ENCODE data around the gene PELI1.

PELI1 gene

DNA sequence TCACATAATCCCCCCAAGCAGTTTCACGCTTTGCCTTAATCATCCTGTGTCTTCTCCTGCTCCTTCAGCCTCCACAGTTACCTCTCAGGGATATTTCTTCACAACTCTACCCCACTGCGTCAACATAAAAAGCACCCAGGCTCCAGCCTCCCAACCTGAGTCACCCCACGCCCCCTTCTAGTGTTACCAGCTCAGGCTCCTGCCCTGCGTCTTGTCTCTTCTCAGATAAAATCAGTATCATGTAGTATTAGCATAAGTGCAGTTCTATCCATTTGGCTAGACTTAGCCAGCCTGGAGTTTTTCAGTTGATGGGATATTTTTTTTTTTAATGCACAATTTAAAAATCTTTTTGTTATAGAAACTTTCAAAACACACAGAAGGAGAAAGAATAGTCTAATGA is 9.6 kb upstream of the PELI1 start:
- H3K36me3 ChIP-seq (ENCODE audit: control insufficient read depth in 4 of 4, insufficient read depth in 4 of 4, low read length in 3 of 4), result no peaks in the 10 kb centered on the region
- ChIA-PET CTCF (no interaction called here), POLR2A (no interaction called here)
- no peak for DNase-seq
- H3K27me3 ChIP-seq (replicated peaks in 2 of 5; ENCODE audit: control insufficient read depth in 4 of 5, insufficient read depth in 5 of 5, low read length in 4 of 5), result no peaks in the 10 kb centered on the region
- H3K4me1 ChIP-seq (ENCODE audit: control extremely low read depth in 1 of 4, control insufficient read depth in 4 of 4, insufficient read depth in 4 of 4, low read length in 3 of 4), result no peaks in the 10 kb centered on the region
- H3K9me3 ChIP-seq (ENCODE audit: control extremely low read depth in 1 of 5, control insufficient read depth in 4 of 5, insufficient read depth in 2 of 5, low read depth in 1 of 5, low read length in 4 of 5), result no peaks in the 10 kb centered on the region
- H3K4me3 ChIP-seq (ENCODE audit: control insufficient read depth in 1 of 7, extremely low read depth in 1 of 7, insufficient read depth in 4 of 7, low read depth in 2 of 7, low read length in 6 of 7), result no peak overlapping the region
- no peak overlapping the region for H3K27ac ChIP-seq (ENCODE audit: insufficient read depth in 1 of 2, low read depth in 1 of 2, low read length in 2 of 2, poor library complexity in 1 of 2, severe bottlenecking in 2 of 2)
- 90% methylated on average over 3 of the region's 4 CpGs for WGBS (ENCODE audit: insufficient coverage)

DNA sequence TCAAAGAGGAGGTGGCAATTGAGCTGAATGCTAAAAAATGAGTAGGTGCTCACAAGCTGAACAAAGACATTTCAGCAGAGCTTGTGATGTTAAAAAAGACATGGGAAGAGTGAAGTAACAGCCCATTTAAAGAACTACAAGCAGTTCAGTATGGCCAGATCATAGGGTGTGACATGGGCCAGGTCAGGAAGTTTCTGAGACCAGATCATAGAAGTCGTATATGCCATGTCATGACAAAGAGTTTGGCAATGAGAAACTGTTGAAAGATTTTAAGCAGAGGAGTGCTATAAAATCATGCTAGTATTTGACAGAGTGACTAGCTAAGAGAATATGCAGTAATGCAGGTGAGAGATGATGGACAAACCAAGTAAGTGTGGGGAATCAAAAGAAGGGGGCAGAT is 7.3 kb upstream of the PELI1 start:
- no peak for DNase-seq
- 60% methylated on average over 1 of the region's 1 CpG for WGBS (ENCODE audit: insufficient coverage)
- H3K27me3 ChIP-seq (replicated peaks in 2 of 5; ENCODE audit: control insufficient read depth in 4 of 5, insufficient read depth in 5 of 5, low read length in 4 of 5), result no peaks in the 10 kb centered on the region
- H3K9me3 ChIP-seq (ENCODE audit: control extremely low read depth in 1 of 5, control insufficient read depth in 4 of 5, insufficient read depth in 2 of 5, low read depth in 1 of 5, low read length in 4 of 5), result no peaks in the 10 kb centered on the region
- no peak overlapping the region for H3K27ac ChIP-seq (ENCODE audit: insufficient read depth in 1 of 2, low read depth in 1 of 2, low read length in 2 of 2, poor library complexity in 1 of 2, severe bottlenecking in 2 of 2)
- CTCF ChIA-PET, result interaction anchor here (1.0 kb wide), 1 partner anchor 19 kb away, joined by 3 read pairs; no protein-coding TSS in a partner anchor
- POLR2A ChIA-PET, result no interaction called here
- no peak overlapping the region for H3K4me3 ChIP-seq (ENCODE audit: control insufficient read depth in 1 of 7, extremely low read depth in 1 of 7, insufficient read depth in 4 of 7, low read depth in 2 of 7, low read length in 6 of 7)
- H3K36me3 ChIP-seq (ENCODE audit: control insufficient read depth in 4 of 4, insufficient read depth in 4 of 4, low read length in 3 of 4), result no peaks in the 10 kb centered on the region
- no peaks in the 10 kb centered on the region for H3K4me1 ChIP-seq (ENCODE audit: control extremely low read depth in 1 of 4, control insufficient read depth in 4 of 4, insufficient read depth in 4 of 4, low read length in 3 of 4)

DNA sequence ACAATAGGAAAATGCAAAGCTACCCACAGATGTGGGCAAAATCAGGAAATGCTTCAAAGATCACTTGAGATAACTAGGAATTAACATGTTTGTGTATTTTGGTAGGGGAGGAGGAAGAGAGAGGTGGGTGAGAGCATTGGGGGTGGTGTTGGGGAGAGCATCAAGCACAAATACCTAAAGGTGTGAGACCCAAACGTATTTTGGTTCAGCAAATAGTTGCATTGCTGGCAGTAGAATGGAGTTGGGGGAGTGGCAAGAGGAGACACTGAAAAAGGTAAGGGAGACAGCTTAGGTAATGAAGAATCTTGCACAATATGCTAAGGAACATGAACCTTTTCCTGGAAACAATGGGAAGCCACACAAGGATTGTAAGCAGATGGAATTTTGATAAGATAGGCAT is 1.5 kb upstream of the PELI1 start:
- 100% methylated on average over 1 of the region's 1 CpG for WGBS (ENCODE audit: insufficient coverage)
- POLR2A ChIA-PET, result no interaction called here
- Histone ChIP-seq H3K27ac (ENCODE audit: insufficient read depth in 1 of 2, low read depth in 1 of 2, low read length in 2 of 2, poor library complexity in 1 of 2, severe bottlenecking in 2 of 2) (no peak overlapping the region), H3K27me3 (replicated peaks in 2 of 5; ENCODE audit: control insufficient read depth in 4 of 5, insufficient read depth in 5 of 5, low read length in 4 of 5) (no peaks in the 10 kb centered on the region), H3K36me3 (ENCODE audit: control insufficient read depth in 4 of 4, insufficient read depth in 4 of 4, low read length in 3 of 4) (no peaks in the 10 kb centered on the region), H3K4me1 (ENCODE audit: control extremely low read depth in 1 of 4, control insufficient read depth in 4 of 4, insufficient read depth in 4 of 4, low read length in 3 of 4) (peaks cover 6 to 25% (median 16%) of the 10 kb centered on the region in 4 experiments), H3K9me3 (ENCODE audit: control extremely low read depth in 1 of 5, control insufficient read depth in 4 of 5, insufficient read depth in 2 of 5, low read depth in 1 of 5, low read length in 4 of 5) (no peaks in the 10 kb centered on the region), H3K4me3 (ENCODE audit: control insufficient read depth in 1 of 7, extremely low read depth in 1 of 7, insufficient read depth in 4 of 7, low read depth in 2 of 7, low read length in 6 of 7) (no peak overlapping the region)
- CTCF ChIA-PET, result interaction anchor here (1.0 kb wide), 2 partner anchors 42 to 185 kb away, joined by 3 read pairs; no protein-coding TSS in a partner anchor
- peak in 2 of 3 donors; percentile 18 to 25 for DNase-seq

DNA sequence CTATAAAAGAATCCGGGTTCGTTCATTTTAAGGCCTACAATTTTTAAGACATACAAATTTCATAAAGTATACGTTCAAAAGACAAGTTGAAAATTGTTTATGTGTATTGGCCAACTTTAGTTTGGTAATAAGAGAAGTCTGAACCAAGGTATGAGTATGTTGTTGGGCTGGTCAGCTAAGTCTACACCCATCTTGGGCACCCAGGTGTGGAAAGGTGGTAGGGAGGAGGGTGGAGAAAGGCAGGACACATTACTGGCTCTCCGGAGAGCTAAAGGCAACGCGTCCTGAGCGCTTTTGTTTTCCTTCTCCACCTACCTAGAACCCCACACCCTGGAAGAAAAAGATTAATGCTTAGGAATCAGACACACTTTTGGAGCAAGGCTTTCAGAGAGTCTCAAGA is 899 bp upstream of the PELI1 start:
- Histone ChIP-seq H3K27me3 (replicated peaks in 2 of 5; ENCODE audit: control insufficient read depth in 4 of 5, insufficient read depth in 5 of 5, low read length in 4 of 5) (no peaks in the 10 kb centered on the region), H3K4me1 (ENCODE audit: control extremely low read depth in 1 of 4, control insufficient read depth in 4 of 4, insufficient read depth in 4 of 4, low read length in 3 of 4) (peaks cover 6 to 28% (median 17%) of the 10 kb centered on the region in 4 experiments), H3K36me3 (ENCODE audit: control insufficient read depth in 4 of 4, insufficient read depth in 4 of 4, low read length in 3 of 4) (no peaks in the 10 kb centered on the region), H3K27ac (ENCODE audit: insufficient read depth in 1 of 2, low read depth in 1 of 2, low read length in 2 of 2, poor library complexity in 1 of 2, severe bottlenecking in 2 of 2) (no peak overlapping the region), H3K4me3 (ENCODE audit: control insufficient read depth in 1 of 7, extremely low read depth in 1 of 7, insufficient read depth in 4 of 7, low read depth in 2 of 7, low read length in 6 of 7) (no peak overlapping the region), H3K9me3 (ENCODE audit: control extremely low read depth in 1 of 5, control insufficient read depth in 4 of 5, insufficient read depth in 2 of 5, low read depth in 1 of 5, low read length in 4 of 5) (no peaks in the 10 kb centered on the region)
- DNase-seq, result no peak
- 100% methylated on average over 1 of the region's 7 CpGs for WGBS (ENCODE audit: insufficient coverage)
- CTCF ChIA-PET, result interaction anchor here (1.0 kb wide), 1 partner anchor 186 kb away, joined by 3 read pairs; no protein-coding TSS in a partner anchor
- POLR2A ChIA-PET, result no interaction called here

DNA sequence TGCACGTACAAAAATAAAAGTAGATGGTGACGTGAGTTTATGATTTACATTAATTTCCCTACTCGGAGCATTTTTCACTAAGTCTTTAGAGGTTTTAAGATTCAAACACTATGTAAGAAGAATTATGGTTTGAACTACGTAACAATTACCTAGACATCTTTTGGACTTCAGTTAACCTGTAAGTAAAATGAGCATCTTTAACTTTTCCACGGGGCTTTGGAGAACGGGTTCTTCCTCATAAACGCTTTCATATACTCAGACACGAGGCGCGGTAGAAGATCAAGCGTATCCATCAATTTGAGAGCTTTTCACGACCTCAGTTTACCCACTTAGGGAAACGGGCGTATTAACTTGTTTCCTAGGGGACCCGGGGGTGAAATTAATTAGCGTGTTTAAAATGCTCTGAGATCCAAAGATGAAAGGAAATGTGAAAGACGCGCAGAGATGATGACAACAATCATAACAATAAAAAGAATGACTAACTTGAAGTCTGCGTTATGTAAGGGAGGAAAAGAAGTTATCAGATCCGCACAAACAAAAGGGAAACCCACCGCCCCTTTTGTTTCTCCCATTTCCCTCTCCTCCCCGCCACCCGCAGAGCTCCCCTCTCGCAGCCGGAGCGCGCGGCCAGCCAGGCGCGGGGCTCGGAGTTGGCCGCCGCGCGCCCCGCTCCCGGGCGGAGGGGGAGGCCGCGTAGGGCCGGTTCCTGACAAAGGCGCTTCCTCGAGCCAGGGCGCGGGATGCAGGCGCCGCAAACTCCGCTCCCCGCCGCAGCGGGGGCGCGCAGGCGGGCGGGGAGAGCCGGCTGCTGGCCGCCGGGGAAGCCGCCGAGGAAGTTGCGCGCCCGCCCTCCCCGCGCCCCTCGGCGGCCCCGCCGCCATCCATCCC is 807 bp downstream of the PELI1 start:
- ChIA-PET POLR2A (no interaction called here), CTCF (interaction anchor here (1.7 kb wide), 1 partner anchor 185 kb away, joined by 6 read pairs; no protein-coding TSS in a partner anchor)
- Histone ChIP-seq H3K27me3 (replicated peaks in 2 of 5; ENCODE audit: control insufficient read depth in 4 of 5, insufficient read depth in 5 of 5, low read length in 4 of 5) (no peaks in the 10 kb centered on the region), H3K36me3 (ENCODE audit: control insufficient read depth in 4 of 4, insufficient read depth in 4 of 4, low read length in 3 of 4) (no peaks in the 10 kb centered on the region), H3K27ac (ENCODE audit: insufficient read depth in 1 of 2, low read depth in 1 of 2, low read length in 2 of 2, poor library complexity in 1 of 2, severe bottlenecking in 2 of 2) (peak overlapping the region; percentile 56 to 78), H3K9me3 (ENCODE audit: control extremely low read depth in 1 of 5, control insufficient read depth in 4 of 5, insufficient read depth in 2 of 5, low read depth in 1 of 5, low read length in 4 of 5) (no peaks in the 10 kb centered on the region), H3K4me1 (ENCODE audit: control extremely low read depth in 1 of 4, control insufficient read depth in 4 of 4, insufficient read depth in 4 of 4, low read length in 3 of 4) (peaks cover 6 to 30% (median 18%) of the 10 kb centered on the region in 4 experiments), H3K4me3 (ENCODE audit: control insufficient read depth in 1 of 7, extremely low read depth in 1 of 7, insufficient read depth in 4 of 7, low read depth in 2 of 7, low read length in 6 of 7) (peak overlapping the region; percentile 83 to 99 (median 95))
- WGBS (ENCODE audit: insufficient coverage), result 0% methylated on average over 17 of the region's 69 CpGs
- DNase-seq, result peak; percentile 31 to 67 (median 54)

DNA sequence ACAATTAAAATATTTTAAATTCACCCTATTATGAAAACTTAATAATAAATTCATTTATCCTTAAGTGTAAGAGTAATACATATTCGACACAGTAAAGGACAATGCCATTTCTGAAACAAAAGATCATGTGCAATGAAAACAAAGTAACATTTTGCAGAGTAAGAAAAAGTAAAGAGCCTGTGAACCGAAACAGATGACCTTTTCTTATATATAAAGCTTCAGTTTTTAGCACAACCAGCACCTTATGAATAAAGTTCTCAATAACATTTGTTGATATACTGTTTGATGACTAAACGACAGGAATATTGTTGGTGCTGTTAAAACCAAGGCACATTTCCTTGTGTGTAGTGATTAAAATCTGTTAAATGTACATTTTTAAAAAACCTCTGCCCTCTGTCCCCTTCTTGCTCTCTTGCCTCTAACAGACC is 1.5 kb downstream of the PELI1 start:
- Histone ChIP-seq H3K27ac (ENCODE audit: insufficient read depth in 1 of 2, low read depth in 1 of 2, low read length in 2 of 2, poor library complexity in 1 of 2, severe bottlenecking in 2 of 2) (peak overlapping the region; percentile 56 to 78), H3K27me3 (replicated peaks in 2 of 5; ENCODE audit: control insufficient read depth in 4 of 5, insufficient read depth in 5 of 5, low read length in 4 of 5) (no peaks in the 10 kb centered on the region), H3K4me3 (ENCODE audit: control insufficient read depth in 1 of 7, extremely low read depth in 1 of 7, insufficient read depth in 4 of 7, low read depth in 2 of 7, low read length in 6 of 7) (peak overlapping the region in 6 of 7 experiments; percentile 83 to 99 (median 96)), H3K4me1 (ENCODE audit: control extremely low read depth in 1 of 4, control insufficient read depth in 4 of 4, insufficient read depth in 4 of 4, low read length in 3 of 4) (peaks cover 11 to 36% (median 23%) of the 10 kb centered on the region in 4 experiments), H3K9me3 (ENCODE audit: control extremely low read depth in 1 of 5, control insufficient read depth in 4 of 5, insufficient read depth in 2 of 5, low read depth in 1 of 5, low read length in 4 of 5) (no peaks in the 10 kb centered on the region), H3K36me3 (ENCODE audit: control insufficient read depth in 4 of 4, insufficient read depth in 4 of 4, low read length in 3 of 4) (no peaks in the 10 kb centered on the region)
- ChIA-PET CTCF (interaction anchor here (1.5 to 1.7 kb wide), 2 partner anchors 88 to 185 kb away, joined by 3 to 6 read pairs; no protein-coding TSS in a partner anchor), POLR2A (no interaction called here)
- WGBS (ENCODE audit: insufficient coverage), result no CpG with 5 or more reads among the region's 3 CpGs
- no peak for DNase-seq
